Heart left ventricle (tissue), 16 donors: Measurements from ENCODE around the gene CYGB. TPM values are rescaled to one million over a fixed set of nuclear protein-coding genes. Genes with fewer than 3 reads are reported as not detected.
A peak's percentile ranks its signal among the peaks of the same experiment; 100 is the strongest.

Experiments
- ATAC-seq, 4 donors: fragments of 200-7000 bp; cut with Tn5 transposase; one replicate each; pipeline ENCODE4 v1.9.1; 2020 to 2022; ENCODE audit warnings: moderate library complexity in 4 of 4, mild to moderate bottlenecking in 3 of 4, moderate number of reproducible peaks in 1 of 4
- DNase-seq, 5 donors: peaks; one replicate each; pipeline ENCODE4 v3.0.0-alpha.2; 2020
- H3K27ac ChIP-seq, 12 donors: fragments of 200-600 bp; sonication (generic) in 4 of 12; one replicate each; pipeline versions ENCODE4 v1.5.0 to v1.8.0; 2016 to 2022; ENCODE audit warnings: mild to moderate bottlenecking in 2 of 12
- H3K27me3 ChIP-seq, 9 donors: fragments of 200-600 bp; sonication (generic) in 2 of 9; one replicate each; pipeline versions ENCODE4 v1.5.1 to v1.8.0; 2016 to 2022; ENCODE audit warnings: mild to moderate bottlenecking in 3 of 9
- H3K36me3 ChIP-seq, 9 donors: fragments of 200-600 bp; sonication (generic) in 2 of 9; one replicate each; pipeline versions ENCODE4 v1.5.0 to v1.8.0; 2018 to 2022; ENCODE audit warnings: mild to moderate bottlenecking in 2 of 9
- H3K4me1 ChIP-seq, 12 donors: fragments of 200-600 bp; sonication (generic) in 4 of 12; one replicate each; pipeline versions ENCODE4 v1.5.0 to v1.8.0; 2016 to 2022; ENCODE audit warnings: mild to moderate bottlenecking in 3 of 12
- H3K4me3 ChIP-seq, 12 donors: fragments of 200-600 bp; sonication (generic) in 4 of 12; one replicate each; pipeline versions ENCODE4 v1.5.0 to v1.8.0; 2017 to 2022; ENCODE audit warnings: mild to moderate bottlenecking in 9 of 12, moderate library complexity in 4 of 12
- H3K9me3 ChIP-seq, 12 donors: fragments of 200-600 bp; sonication (generic) in 4 of 12; one replicate each; pipeline versions ENCODE4 v1.5.0 to v1.8.0; 2016 to 2022; ENCODE audit warnings: mild to moderate bottlenecking in 1 of 12
- CTCF ChIP-seq, 12 donors: fragments of 200-600 bp; sonication (generic) in 4 of 12; IDR thresholded peaks; one replicate each; pipeline versions ENCODE4 v1.5.0 to v1.8.0; 2018 to 2022; ENCODE audit warnings: antibody characterized with exemption in 12 of 12, mild to moderate bottlenecking in 5 of 12
- POLR2A ChIP-seq, 2 donors: fragments of 450-650 bp; IDR thresholded peaks; one replicate each; pipeline ENCODE4 v1.6.1; 2017; ENCODE audit warnings: antibody characterized with exemption in 2 of 2, mild to moderate bottlenecking in 2 of 2, moderate library complexity in 2 of 2
- WGBS, 4 donors: extraction: QIAGEN DNeasy Blood & Tissue Kit in 2 of 4; methylation state at CpG; one replicate each; pipeline versions ENCODE4 v1.1.5 to v1.1.7; 2013 to 2018; 5-methylcytosine and 5-hydroxymethylcytosine counted together
- intact Hi-C, 10 donors: fragments of 100-400 bp; cut with DNase I; formaldehyde crosslinking; loops; one replicate each; pipeline versions ENCODE4 v1.11.1 to v1.14.2; 2022
- polyA plus RNA-seq, 2 donors: library from polyadenylated mRNA; stranded (reverse); fragments of 200-250 nt; gene quantifications; one replicate each; pipeline ENCODE4 v1.2.3, GENCODE V29; 2013
- total RNA-seq, 9 donors: library from RNA; depleted of rRNA in 2 of 9; stranded (reverse); fragments of >200 nt in 2 of 9; fragmentation: NEBNext Ultra II Directional in 3 of 9; extraction: Animal tissue kit (Norgen Biotek cat#: 25700) in 3 of 9; gene quantifications; one replicate each; pipeline versions ENCODE4 v1.1.0 to v1.2.4, GENCODE V29; 2016 to 2023
- donor health status: ischemic (EF 13 %, LVEDD 7.1; RV severe dilation, severe dysfunction).
- donor health status: healthy with polysubstance abuse.
- donor health status: DM: no; HTN: yes; CAD: no.
- donor health status: DM: no; HTN: no; CAD: no.
- donor health status: ischemic (EF 25% LVEDD 6.9; RV normal size, moderate dysfunction).
- donor health status: ischemic (EF 25% LVEDD 5.7; RV mildly dilated, moderate dysfunction).
- donor health status: healthy.
- donor health status: DM: yes; HTN: yes; CAD: no.
- donor health status: ischemic (EF 35%, LVEDD 5.7; RV mildly dilated, moderate dysfunction).
- donor health status: nonischemic (EF 11% LVEDD 7.7; RV severe dilation, severe dysfunction).
- donor health status: DM: yes; HTN: yes; CAD: no.
- donor health status: PGD.
- donor health status: ischemic (EF 29% LVEDD 5.4; RV normal size, mild dysfunction).
- donor health status: nonischemic (EF 23%, LVEDD 6.1; RV moderate dilation, normal function).

CYGB gene
- total and polyA plus RNA-seq, 11 donors, result 11.8 to 37.9 (median 21.9) TPM

GRCh38 chr17:76493505-76494167 lies 43.9 kb downstream of the CYGB start:
- Histone ChIP-seq H3K27me3 (no peaks in the 10 kb centered on the region), H3K36me3 (peaks cover 0 to 5% (median 0%) of the 10 kb centered on the region in 9 donors), H3K4me1 (peaks cover 6 to 98% (median 41%) of the 10 kb centered on the region in 12 donors), H3K9me3 (no peaks in the 10 kb centered on the region), H3K4me3 (peak overlapping the region in 6 of 12 donors; percentile 2 to 47 (median 12)), H3K27ac (peak overlapping the region; percentile 62 to 98 (median 78))
- WGBS, 4 donors, result 77 to 87% (median 83%) methylated on average over 14 to 21 of the region's 21 CpGs
- no peak for ATAC-seq
- no peak for TF ChIP-seq POLR2A (IDR thresholded peaks at IDR 0.05)
- TF ChIP-seq CTCF (IDR thresholded peaks at IDR 0.05), result no peak
- intact Hi-C loops, result no loop called here
- no peak for DNase-seq

GRCh38 chr17:76492989-76493501 lies 44.5 kb downstream of the CYGB start:
- intact Hi-C loops, result no loop called here
- H3K27ac ChIP-seq, result peak overlapping the region; percentile 62 to 98 (median 78)
- no peaks in the 10 kb centered on the region for H3K9me3 ChIP-seq
- H3K27me3 ChIP-seq, result no peaks in the 10 kb centered on the region
- DNase-seq (peak; percentile 62 to 85 (median 83)), ATAC-seq (peak; percentile 54 to 68 (median 65))
- H3K4me3 ChIP-seq, result peak overlapping the region in 8 of 12 donors; percentile 2 to 47 (median 19)
- peaks cover 0 to 5% (median 0%) of the 10 kb centered on the region in 9 donors for H3K36me3 ChIP-seq
- no peak for TF ChIP-seq CTCF (IDR thresholded peaks at IDR 0.05)
- no peak for TF ChIP-seq POLR2A (IDR thresholded peaks at IDR 0.05)
- H3K4me1 ChIP-seq, result peaks cover 6 to 97% (median 36%) of the 10 kb centered on the region in 12 donors
- WGBS, 4 donors, result 30 to 38% (median 32%) methylated on average over 15 of the region's 15 CpGs

- Histone ChIP-seq H3K4me3 (peak overlapping the region in 8 of 12 donors; percentile 2 to 47 (median 19)), H3K27ac (peak overlapping the region; percentile 62 to 98 (median 78)), H3K4me1 (peaks cover 2 to 93% (median 29%) of the 10 kb centered on the region in 12 donors), H3K36me3 (peaks cover 0 to 7% (median 0%) of the 10 kb centered on the region in 9 donors), H3K9me3 (no peaks in the 10 kb centered on the region), H3K27me3 (no peaks in the 10 kb centered on the region)
- TF ChIP-seq CTCF (IDR thresholded peaks at IDR 0.05) (no peak), POLR2A (IDR thresholded peaks at IDR 0.05) (no peak)
- DNase-seq (no peak), ATAC-seq (peak; percentile 5 to 35 (median 6))
- WGBS, 4 donors, result 72 to 83% (median 75%) methylated on average over 10 to 11 of the region's 11 CpGs
- intact Hi-C loops, result no loop called here
These were observed 45.2 kb downstream of the CYGB start for GRCh38 chr17:76492123-76492988.
